ENCODE results near the gene ANAPC16.
"Not testable (repeated sequence)": the region's sequence is repeated elsewhere in the genome, so short reads cannot be mapped to it uniquely, and the experiment has no call there.

The ANAPC16 gene

GRCh38 chr10:72265990-72266865 lies 50.4 kb downstream of the ANAPC16 start:
- no peak for DNase-seq

- DNase-seq: no peak
Measured at GRCh38 chr10:72267381-72267780, 51.6 kb downstream of the ANAPC16 start.

- no peak for DNase-seq
Measured at GRCh38 chr10:72267819-72268399, 52.1 kb downstream of the ANAPC16 start.

GRCh38 chr10:72268475-72269200 lies 52.8 kb downstream of the ANAPC16 start:
- not testable (repeated sequence) for DNase-seq

- DNase-seq: no peak
Measured at GRCh38 chr10:72270607-72271281, 54.9 kb downstream of the ANAPC16 start.

GRCh38 chr10:72272689-72273409 lies 57.0 kb downstream of the ANAPC16 start:
- peak; percentile 93 for DNase-seq

GRCh38 chr10:72273410-72274212 lies 57.8 kb downstream of the ANAPC16 start, which contains the start of gene DDIT4:
DDIT4 (plus strand) TSS chr10:72273924; CDS start chr10:72274217, 293 bp downstream.
- DNase-seq: peak; percentile 98

GRCh38 chr10:72274213-72274729 lies 58.5 kb downstream of the ANAPC16 start:
- DNase-seq: no peak

GRCh38 chr10:72274730-72275350 lies 59.0 kb downstream of the ANAPC16 start:
- peak; percentile 83 for DNase-seq

GRCh38 chr10:72275351-72276012 lies 59.7 kb downstream of the ANAPC16 start:
- no peak for DNase-seq

GRCh38 chr10:72276013-72276387 lies 60.2 kb downstream of the ANAPC16 start:
- no peak for DNase-seq

GRCh38 chr10:72276421-72277339 lies 60.9 kb downstream of the ANAPC16 start:
- DNase-seq: no peak

- DNase-seq: no peak
Measured at GRCh38 chr10:72277340-72277995, 61.7 kb downstream of the ANAPC16 start.

- no peak for DNase-seq
Measured at GRCh38 chr10:72277996-72278667, 62.3 kb downstream of the ANAPC16 start.

- no peak for DNase-seq
Measured at GRCh38 chr10:72278668-72279393, 63.0 kb downstream of the ANAPC16 start.

- DNase-seq: not testable (repeated sequence)
Measured at GRCh38 chr10:72279587-72279986, 63.8 kb downstream of the ANAPC16 start.

GRCh38 chr10:72283131-72283530 lies 67.3 kb downstream of the ANAPC16 start:
- no peak for DNase-seq

Measured in retina (tissue), 1 donor.